Measurements from ENCODE around the gene DES. TPM values are rescaled to one million over a fixed set of nuclear protein-coding genes. Genes with fewer than 3 reads are reported as not detected.

Gene DES
- total and polyA plus RNA-seq, 2 of the 4 experiments (the other 2 are of a cell fraction) = 4.3 to 4.9 TPM

- TF ChIP-seq ELK1 (IDR thresholded peaks at IDR 0.05; ENCODE audit: borderline replicate concordance, low read depth, low read length) = no peak
Measured at GRCh38 chr2:219435701-219436100, 17.5 kb downstream of the DES start (continued).

DNA sequence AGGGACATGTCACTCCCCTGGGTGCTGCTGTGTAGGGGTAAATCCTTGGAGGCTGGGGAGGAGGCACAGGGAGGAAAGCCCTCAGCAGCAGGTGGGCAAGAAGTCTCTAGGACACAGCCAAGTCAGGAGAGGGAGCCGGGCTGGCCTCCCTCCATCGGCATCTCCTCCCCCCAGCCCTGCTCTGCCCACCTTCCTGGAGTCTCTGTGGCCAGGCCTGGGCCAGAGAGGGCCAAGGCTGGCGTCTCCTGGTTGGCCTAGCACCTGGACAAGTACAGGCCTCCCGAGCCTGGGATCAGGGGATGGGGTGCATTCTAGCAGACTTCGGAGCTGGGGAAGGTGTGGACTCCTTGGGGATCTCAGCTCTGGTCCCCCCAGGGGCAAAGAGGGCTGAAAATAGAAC lies 18.3 kb downstream of the DES start:
- no peaks in the 10 kb centered on the region for H3K36me3 ChIP-seq (ENCODE audit: control insufficient read depth, insufficient read depth, low read length)
- H3K79me1 ChIP-seq (ENCODE audit: low read depth in 1 of 2, low read length in 2 of 2) = no peaks in the 10 kb centered on the region
- H3K56ac ChIP-seq (ENCODE audit: extremely low read depth, insufficient read depth, low read length) = no peak overlapping the region
- no peaks in the 10 kb centered on the region for H3K9me3 ChIP-seq (ENCODE audit: control insufficient read depth, insufficient read depth, low read length)
- no peak overlapping the region for H3K18ac ChIP-seq (ENCODE audit: low read depth, low read length)
- no peak overlapping the region for H3K4ac ChIP-seq (ENCODE audit: low read depth, low read length)
- POLR2A ChIA-PET (ENCODE audit: unreplicated experiment) = no interaction called here
- no peaks in the 10 kb centered on the region for H4K20me1 ChIP-seq (ENCODE audit: insufficient read depth, low read length)
- no peak for ATAC-seq (ENCODE audit: low read depth)
- H4K5ac ChIP-seq (ENCODE audit: low read depth, low read length) = no peak overlapping the region
- H2AFZ ChIP-seq (replicated peaks; ENCODE audit: low read length, poor library complexity) = no peak overlapping the region
- intact Hi-C loops (cut with micrococcal nuclease) (no loop called here), dilution Hi-C loops (cut with HindIII; ENCODE audit: low sequenced_read_pairs, unreplicated experiment) (no loop called here), in situ Hi-C loops (cut with MboI; ENCODE audit: low sequenced_read_pairs) (no loop called here)
- no TSS peak for BruUV-seq (replicated peaks)
- H3K4me1 ChIP-seq (ENCODE audit: control insufficient read depth, insufficient read depth, low read length) = peaks cover 10% of the 10 kb centered on the region
- CTCF ChIA-PET = interaction anchor here (1.0 to 1.1 kb wide), 2 partner anchors 13 to 93 kb away, joined by 4 read pairs; no protein-coding TSS in a partner anchor
- no peak overlapping the region for H4K91ac ChIP-seq (ENCODE audit: insufficient read depth, low read depth, low read length)
- no peak overlapping the region for H2BK120ac ChIP-seq (ENCODE audit: low read depth, low read length)
- no peak overlapping the region for H2BK15ac ChIP-seq (ENCODE audit: low read depth, low read length)
- H3K27ac ChIP-seq (ENCODE audit: insufficient read depth, low read length) = no peak overlapping the region
- H2BK5ac ChIP-seq (ENCODE audit: low read depth, low read length, poor library complexity, severe bottlenecking) = no peak overlapping the region
- H4K8ac ChIP-seq (ENCODE audit: low read depth in 2 of 2, low read length in 2 of 2) = no peak overlapping the region
- H2AK5ac ChIP-seq (ENCODE audit: low read depth, low read length) = no peak overlapping the region
- H3K14ac ChIP-seq (replicated peaks; ENCODE audit: low read depth, low read length) = no peak overlapping the region
- no peak overlapping the region for H3K4me3 ChIP-seq (ENCODE audit: insufficient read depth, low read depth, low read length)
- DNase-seq = no peak
- H2AK9ac ChIP-seq (replicated peaks; ENCODE audit: low read depth, low read length, poor library complexity) = no peak overlapping the region
- H3K4me2 ChIP-seq (ENCODE audit: low read depth, low read length) = no peak overlapping the region
- H3K9ac ChIP-seq (ENCODE audit: low read depth, low read length) = no peak overlapping the region
- peaks cover 3% of the 10 kb centered on the region; the same call in 1 of the 2 replicates for H3K9me1 ChIP-seq (ENCODE audit: insufficient read depth, low read length)
- no peak overlapping the region for H3K23ac ChIP-seq (ENCODE audit: low read depth, low read length)
- WGBS, 2 experiments (ENCODE audit: extremely low coverage in 2 of 2, insufficient read length in 1 of 2) = 92% methylated on average over 3 of the region's 5 CpGs; no CpG with 5 or more reads in 1 of the 2 experiments
- TF ChIP-seq CTCF (conservative IDR thresholded peaks at IDR 0.05; ENCODE audit: low read depth, low read length) = no peak
- no peaks in the 10 kb centered on the region; the same call in 1 of the 2 replicates for H3K27me3 ChIP-seq (ENCODE audit: control insufficient read depth, insufficient read depth, low read length)
- no peak overlapping the region for H2BK20ac ChIP-seq (ENCODE audit: low read depth, low read length)
